HG03045 (cell line): ENCODE measurements around the gene CHEK1.
A peak's percentile ranks its signal among the peaks of the same experiment; 100 is the strongest.

Experiments used
- ATAC-seq: cut with Tn5 transposase; IDR thresholded peaks from one replicate; pipeline ENCODE4 v1.9.1; 2021; ENCODE audit warnings: mild to moderate bottlenecking, moderate library complexity; ENCODE audit not compliant: unreplicated experiment

The CHEK1 gene

DNA sequence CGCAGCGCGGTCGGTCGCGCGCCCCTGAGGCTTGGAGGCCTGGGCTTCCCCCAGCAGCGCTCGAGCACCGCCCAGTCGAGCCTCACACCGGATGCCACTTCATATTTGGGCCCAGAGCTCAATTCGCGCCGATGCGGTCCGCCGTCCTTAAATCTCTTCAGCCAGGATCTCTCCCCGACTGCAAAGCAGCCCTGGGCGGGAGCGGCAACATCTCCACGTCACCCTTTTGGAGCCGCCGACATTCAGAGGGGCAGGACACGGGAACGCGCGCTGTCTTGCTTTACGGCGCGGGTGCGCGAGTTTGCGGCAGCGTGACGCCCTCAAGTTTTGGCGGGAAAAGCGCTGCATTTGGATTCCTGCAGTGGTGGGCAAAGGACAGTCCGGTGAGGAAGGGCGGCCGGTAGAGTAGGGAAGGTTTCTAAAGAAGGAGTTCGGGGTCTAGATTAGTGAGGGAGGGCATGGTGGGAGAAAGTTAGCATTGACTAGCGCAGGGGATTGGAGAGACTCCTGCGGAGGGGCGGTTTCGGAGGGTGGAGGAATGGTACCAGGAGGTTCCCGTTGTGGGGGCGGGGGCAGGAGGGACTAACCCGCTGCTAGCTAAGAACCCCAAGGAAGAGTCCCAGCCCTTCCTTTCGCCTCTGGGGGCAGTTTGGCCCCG lies 796 bp downstream of the CHEK1 start:
- peak; percentile 89 for ATAC-seq

DNA sequence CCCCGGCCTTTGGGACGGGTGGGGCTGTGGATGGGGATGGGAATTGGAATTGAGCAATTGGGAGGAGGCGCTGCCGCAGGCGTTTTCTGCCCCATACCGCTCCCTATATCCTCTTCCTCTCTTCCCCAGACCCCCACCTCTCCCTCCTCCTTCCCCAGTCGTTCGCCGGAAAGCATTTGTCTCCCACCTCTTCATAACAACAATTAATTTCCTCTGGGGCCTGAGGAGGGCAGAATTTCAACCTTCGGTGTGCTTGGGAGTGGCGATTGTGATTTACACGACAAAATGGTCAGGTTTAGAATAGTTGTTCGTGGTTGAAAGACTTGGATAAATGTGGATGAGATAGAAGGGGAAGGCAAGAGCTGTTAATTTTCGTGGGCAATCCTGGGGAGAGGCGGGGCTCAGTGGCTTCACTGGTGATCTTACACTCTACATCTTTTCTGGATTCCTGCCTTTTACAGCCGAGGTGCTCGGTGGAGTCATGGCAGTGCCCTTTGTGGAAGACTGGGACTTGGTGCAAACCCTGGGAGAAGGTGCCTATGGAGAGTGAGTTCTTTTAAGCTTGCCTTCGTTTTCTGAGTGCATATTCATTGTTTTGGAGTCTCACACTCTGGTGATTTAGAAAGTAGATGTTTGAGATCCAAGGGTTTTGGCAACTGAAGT lies 1.5 kb downstream of the CHEK1 start:
- ATAC-seq: peak; percentile 29

DNA sequence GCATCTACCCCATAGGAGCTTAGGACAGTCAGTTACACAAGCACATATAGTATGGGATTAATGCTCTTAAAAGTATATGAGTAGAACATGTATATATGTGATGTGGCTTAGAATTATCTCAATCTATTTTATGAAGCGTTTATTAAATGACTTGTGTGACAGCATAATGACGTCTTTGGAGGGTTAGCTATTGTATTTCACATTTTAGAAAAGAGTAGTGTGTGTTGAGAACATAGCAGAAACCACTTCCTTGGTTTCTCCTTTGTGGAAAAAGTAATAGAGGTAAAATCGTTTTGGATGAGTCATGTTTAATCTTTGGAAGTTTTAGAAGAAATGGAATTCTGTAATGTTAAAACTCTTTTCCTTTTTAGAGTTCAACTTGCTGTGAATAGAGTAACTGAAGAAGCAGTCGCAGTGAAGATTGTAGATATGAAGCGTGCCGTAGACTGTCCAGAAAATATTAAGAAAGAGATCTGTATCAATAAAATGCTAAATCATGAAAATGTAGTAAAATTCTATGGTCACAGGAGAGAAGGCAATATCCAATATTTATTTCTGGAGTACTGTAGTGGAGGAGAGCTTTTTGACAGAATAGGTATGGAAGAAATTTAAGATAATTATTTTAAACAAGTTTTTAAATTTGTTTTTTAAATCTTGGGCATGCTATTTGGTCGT lies 2.4 kb downstream of the CHEK1 start:
- ATAC-seq: no peak

DNA sequence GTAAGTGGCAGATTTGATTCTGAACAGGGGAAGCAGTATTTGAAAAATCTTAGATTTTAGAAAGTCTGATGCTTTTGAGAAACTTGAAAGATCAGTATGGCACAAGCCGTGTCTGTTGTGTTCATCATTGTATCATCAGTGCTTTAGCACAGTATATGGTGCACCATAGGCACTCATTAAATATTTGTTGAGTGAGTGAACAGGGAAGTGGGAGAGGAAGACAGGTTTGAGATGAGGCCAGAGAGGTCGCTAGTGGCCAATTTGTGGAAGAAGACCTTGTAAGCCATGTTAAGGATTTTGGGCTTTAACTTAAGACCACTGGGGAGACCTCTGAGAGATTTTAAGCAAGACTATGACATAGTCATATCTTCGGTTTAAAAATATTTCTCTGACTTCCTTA lies 12.9 kb downstream of the CHEK1 start:
- ATAC-seq: no peak

DNA sequence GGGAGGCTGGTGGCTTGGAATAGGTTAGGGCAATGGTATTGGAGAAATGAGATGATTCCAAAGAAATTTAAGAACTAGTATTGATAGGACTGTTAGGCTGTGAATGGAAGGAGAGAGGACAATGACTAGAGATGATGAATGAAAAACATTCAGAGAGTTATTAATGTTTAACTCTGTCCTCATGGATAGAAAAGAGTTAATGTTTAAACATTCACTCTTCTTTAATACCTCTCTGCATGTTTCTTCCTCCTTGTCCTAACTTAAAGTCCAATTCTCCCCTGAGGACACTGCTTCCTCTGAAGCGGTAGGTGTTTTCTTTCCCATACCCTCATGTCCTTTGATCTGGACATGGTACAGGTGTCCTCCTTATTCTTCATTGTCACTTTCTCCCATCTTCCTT lies 13.4 kb downstream of the CHEK1 start:
- ATAC-seq: no peak

DNA sequence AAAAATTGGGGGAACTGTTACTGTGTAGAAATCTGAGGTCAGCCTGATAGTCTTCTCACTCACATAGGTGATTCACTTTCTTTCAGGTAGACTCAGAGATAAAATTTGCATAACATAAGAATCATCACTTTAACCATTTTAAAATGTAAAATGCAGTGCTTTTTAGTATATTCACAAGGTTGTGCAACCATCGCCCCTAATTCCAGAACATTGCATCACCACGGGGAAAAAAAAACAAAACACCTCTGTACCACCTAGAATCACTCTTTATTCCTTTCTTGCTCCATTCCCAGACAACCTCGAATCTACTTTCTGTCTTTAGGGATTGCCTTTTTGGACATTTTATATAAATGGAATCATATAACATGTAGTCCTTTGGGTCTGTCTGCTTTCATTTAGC lies 20.9 kb downstream of the CHEK1 start:
- no peak for ATAC-seq

- no peak for ATAC-seq
Observed at GRCh38 chr11:125649465-125650166, 24.7 kb downstream of the CHEK1 start.

DNA sequence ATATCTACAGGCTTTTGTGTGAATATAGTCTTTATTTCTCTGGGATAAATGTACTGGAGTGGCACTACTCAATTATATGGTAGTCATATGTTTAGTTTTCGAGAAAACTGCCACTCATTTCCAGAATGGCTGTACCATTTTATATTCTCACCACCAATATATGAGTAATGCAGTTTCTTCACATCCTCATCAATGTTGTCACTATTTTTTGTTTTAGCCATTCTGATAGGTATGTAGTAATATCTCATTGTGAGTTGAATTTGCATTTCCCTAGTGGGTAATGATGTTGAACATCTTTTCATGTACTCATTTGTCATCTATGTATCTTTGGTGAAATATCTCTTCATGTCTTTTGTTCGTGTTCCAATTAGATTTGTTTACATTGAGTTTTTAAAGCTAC lies 37.7 kb downstream of the CHEK1 start:
- no peak for ATAC-seq

DNA sequence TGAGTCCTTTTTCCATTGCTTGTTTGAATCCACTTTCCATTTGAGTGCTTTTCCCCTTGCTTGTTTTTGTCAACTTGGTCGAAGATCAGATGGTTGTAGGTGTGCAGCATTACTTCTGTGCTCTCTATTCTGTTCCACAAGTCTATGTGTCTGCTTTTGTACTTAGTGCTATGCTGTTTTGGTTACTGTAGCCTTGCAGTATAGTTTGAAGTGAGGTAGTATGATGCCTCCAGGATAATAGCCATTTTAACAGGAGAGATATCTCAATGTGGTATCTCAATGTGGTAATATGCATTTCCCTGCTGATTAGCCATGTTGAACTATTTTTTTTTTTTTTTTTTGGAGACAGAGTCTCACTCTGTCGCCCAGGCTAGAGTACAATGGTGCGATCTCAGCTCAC lies 38.9 kb downstream of the CHEK1 start:
- no peak for ATAC-seq

GRCh38 chr11:125667151-125667550 lies 42.2 kb downstream of the CHEK1 start:
- no peak for ATAC-seq

DNA sequence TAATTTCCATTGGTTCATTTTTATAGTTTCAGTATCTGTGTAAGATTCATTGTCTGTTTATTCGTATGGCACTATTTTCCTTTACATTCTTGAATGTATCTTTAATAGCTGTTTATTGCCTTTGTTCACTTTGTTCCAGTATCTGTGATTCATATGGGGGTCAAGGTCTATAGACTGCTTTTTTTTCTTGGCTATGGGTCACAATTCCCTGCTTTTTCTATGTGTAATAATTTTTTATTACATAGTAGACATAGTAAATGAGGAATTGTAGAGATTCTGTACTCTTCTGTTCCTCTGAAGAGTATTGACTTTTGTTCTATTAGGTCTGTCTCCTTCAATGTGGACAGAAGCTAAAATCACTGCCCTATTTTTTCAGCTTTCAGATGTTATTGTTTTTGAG lies 45.2 kb downstream of the CHEK1 start:
- no peak for ATAC-seq

- ATAC-seq: no peak
Observed at GRCh38 chr11:125671561-125671960, 46.6 kb downstream of the CHEK1 start.

DNA sequence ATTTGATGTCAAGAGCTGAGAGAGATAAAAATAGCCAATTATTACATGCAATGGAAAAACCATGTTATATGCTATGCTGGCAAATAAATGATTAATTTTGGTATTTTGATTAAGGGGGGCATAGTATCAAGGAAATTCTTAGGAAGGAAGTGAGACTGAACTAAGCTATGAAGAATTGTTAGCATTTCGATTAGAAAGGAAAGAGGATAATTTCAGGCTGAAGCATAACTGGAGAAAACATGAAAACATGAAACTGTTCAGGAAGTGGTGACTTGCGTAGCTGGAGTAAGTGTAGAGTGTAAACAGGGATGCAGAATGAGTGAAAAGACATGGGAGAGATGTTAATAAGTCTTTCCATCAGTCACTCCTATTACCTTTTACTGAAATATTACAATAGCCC lies 49.2 kb downstream of the CHEK1 start:
- no peak for ATAC-seq

DNA sequence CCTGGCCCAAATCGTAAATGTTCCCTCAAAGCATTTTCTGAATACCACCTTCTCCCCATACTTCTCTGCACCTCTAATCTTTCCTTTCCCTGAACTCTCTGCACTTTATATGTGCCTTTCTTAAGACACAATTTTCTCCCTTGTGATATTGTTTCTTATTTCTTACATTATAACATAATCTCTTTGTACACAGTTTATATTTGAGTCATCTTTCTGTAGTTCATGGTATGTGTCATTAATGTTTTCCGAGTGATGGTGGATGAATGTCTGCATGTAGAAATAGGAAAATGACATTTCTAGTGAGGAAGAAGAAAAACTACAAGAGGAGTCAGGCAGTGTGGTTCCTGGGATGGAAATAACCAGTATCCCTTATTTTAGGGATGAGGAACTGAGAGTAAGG lies 50.2 kb downstream of the CHEK1 start:
- no peak for ATAC-seq

DNA sequence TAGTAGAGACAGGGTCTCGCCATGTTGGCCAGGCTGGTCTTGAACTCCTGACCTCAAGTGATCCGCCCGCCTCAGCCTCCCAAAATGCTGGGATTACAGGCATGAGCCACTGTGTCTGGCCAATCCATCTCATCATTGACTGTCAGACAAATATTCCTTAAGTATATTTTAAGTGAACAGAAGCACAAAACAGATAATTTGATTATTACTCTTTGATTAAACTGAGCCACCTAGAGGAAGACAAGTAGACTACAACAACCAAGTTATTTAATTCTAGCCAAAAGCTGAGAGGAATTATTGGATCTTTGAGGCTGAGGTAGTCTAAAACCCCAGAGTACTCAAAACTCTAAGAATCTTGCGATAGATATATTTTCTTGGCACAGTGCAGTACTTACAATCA lies 54.4 kb downstream of the CHEK1 start:
- ATAC-seq: no peak

GRCh38 chr11:125679837-125680236 lies 54.9 kb downstream of the CHEK1 start:
- no peak for ATAC-seq

DNA sequence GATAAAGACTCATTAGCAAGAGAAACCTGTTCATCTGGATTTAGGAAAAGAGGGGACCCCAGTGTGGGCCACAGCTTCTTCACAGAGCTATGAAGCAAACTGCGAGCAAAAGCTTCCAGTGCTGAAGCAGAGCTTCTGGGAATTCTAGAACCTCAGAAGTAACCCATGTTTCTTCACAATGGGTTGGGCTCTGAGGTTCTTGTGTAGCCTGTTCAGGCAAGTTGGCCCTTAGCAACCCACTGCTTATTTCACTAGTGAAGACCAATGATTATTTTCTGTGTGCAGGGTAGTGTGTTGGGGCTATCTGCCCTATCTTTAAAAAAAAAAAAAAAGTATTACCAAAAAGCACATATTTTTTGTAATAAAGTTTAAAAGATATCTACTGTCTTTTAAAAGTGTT lies 55.8 kb downstream of the CHEK1 start, which contains the start of gene ACRV1:
Gene ACRV1 (minus strand): TSS at position 101 of the 400 bp plus-strand sequence. CDS start 67 bp downstream, at position 34.
- no peak for ATAC-seq

DNA sequence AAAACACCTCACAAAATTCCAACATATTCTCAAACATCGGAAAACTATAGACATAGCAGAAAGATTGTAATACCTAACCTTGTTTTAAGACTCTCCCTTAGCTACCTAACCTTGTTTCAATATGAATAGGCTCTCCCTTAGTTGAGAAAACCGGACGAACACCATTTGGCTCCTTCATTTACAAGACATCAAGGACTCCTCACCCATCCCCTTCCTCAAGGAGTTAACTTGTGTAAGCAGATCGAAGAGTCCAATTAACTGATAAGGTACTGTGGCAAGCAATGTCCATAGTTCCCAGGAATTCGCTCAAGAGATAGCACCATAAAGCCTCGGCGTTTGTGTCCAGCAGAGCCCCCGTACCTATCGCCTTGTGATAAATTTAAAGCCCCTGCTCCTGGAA lies 60.3 kb downstream of the CHEK1 start:
- ATAC-seq: no peak

DNA sequence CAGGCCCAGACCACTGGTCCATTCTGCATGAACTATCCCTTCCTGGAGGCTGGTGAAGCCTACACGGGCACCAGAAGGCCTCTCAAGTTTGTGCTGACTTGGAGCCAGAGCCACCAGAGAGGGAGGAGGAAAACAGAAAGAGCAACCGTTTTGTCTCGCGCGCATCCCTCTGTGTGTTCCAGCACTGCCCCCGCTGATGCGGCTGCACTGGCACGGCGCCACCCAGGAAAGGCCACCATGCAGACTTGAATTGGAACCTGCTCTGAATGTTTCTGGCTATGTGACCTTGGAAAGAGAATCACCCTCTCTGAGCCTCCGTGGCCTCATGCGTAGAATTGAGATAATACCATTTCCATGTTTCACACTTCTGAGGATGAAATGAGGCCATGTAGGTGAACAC lies 63.1 kb downstream of the CHEK1 start:
- no peak for ATAC-seq

DNA sequence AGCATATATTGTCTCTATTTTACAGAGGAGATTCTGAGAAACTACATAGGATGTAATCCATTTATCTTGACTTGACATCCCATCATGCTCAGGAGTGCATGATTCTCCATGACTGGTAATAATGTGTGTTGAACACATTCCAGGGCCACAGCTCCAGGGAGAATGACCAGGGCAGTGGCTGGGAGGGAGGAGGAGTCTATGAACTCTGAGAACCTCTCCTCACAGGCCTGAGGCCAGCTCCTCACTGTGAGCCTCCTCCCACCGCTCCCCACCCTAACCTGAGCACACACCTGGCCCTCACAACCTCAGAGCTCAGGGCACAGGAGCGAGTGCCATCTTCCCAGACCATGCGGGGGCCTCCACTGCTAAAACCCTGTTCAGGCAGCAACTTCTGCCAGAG lies 63.7 kb downstream of the CHEK1 start:
- ATAC-seq: no peak

DNA sequence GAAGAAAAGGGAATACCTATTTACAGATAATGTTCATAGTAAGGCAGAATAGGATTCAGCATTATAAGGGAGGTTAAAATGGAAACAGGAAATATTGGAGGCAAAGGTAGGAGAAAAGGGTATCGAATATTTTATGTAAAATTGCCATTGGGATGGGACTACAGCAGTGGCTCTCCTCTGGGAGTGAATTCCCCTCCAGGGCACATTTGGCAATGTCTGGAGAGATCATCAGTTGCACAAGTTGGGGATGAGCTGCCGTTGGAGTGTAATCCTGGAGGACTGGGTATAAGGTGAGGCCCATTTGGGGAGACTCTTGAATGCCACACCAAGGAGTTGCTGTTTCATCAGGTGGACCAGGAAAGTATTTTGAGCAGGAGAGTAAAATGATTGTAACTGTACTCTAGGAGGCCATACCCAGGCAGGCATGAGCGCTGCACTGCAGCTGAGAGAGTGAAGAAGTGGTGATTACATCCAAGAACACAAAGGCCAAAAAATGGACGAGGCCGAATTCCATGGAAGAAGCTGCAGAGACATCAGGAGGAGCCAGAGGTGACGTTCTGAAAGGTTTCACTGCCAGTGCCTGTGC lies 64.4 kb downstream of the CHEK1 start:
- ATAC-seq: no peak
